Naive B cell (primary cell): ENCODE data around the gene TNXB. TPM values are rescaled to one million over a fixed set of nuclear protein-coding genes. Genes with fewer than 3 reads are reported as not detected.
"Not testable (repeated sequence)": the region's sequence is repeated elsewhere in the genome, so short reads cannot be mapped to it uniquely, and the experiment has no call there.

Experiments
- ATAC-seq, 2 donors: fragments of 150-1000 bp; cut with Tn5 transposase; 2 replicates each; pipeline ENCODE4 v1.10.0; 2021; ENCODE audit warnings: low read depth in 2 of 2, mild to moderate bottlenecking in 2 of 2, moderate library complexity in 2 of 2
- DNase-seq: peaks from one replicate; pipeline ENCODE4 v3.0.0; 2022
- H3K27ac Mint-ChIP-seq, 6 donors: one replicate each; pipeline ENCODE4 v1.8.0; 2020 to 2022; ENCODE audit warnings: mild to moderate bottlenecking in 6 of 6, mixed read lengths in 6 of 6, moderate library complexity in 5 of 6, inconsistent platforms in 2 of 6
- H3K27me3 Mint-ChIP-seq, 3 donors: one replicate each; pipeline ENCODE4 v1.8.0; 2021 to 2022; ENCODE audit warnings: mixed read lengths in 3 of 3, mild to moderate bottlenecking in 1 of 3
- H3K36me3 Mint-ChIP-seq, 2 donors: one replicate each; pipeline ENCODE4 v1.8.0; 2020 to 2022; ENCODE audit warnings: mixed read lengths in 2 of 2, inconsistent platforms in 1 of 2, mild to moderate bottlenecking in 1 of 2
- H3K4me1 Mint-ChIP-seq, 3 donors: one replicate each; pipeline ENCODE4 v1.8.0; 2020 to 2022; ENCODE audit warnings: mixed read lengths in 3 of 3, inconsistent platforms in 1 of 3, mild to moderate bottlenecking in 1 of 3, moderate library complexity in 1 of 3
- H3K4me3 Mint-ChIP-seq, 8 donors: one replicate each; pipeline ENCODE4 v1.8.0; 2020 to 2022; ENCODE audit warnings: mild to moderate bottlenecking in 8 of 8, mixed read lengths in 8 of 8, moderate library complexity in 8 of 8, inconsistent platforms in 2 of 8
- H3K9me3 Mint-ChIP-seq, 7 donors: one replicate each; pipeline ENCODE4 v1.8.0; 2020 to 2022; ENCODE audit warnings: mixed read lengths in 7 of 7, mild to moderate bottlenecking in 5 of 7, inconsistent platforms in 2 of 7, moderate library complexity in 1 of 7
- polyA plus RNA-seq, 6 donors: library from polyadenylated mRNA; unstranded; fragments of 300-500 nt; fragmentation: Illumina TruSeq; gene quantifications; one replicate each; pipeline ENCODE4 v1.2.3, GENCODE V29; 2021; ENCODE audit warnings: low read depth in 6 of 6

The TNXB gene
- polyA plus RNA-seq, 6 donors from 2014 or later, result 0.23 to 0.44 TPM; not detected in 4

- ATAC-seq, result no peak
- no peaks in the 10 kb centered on the region for H3K4me1 Mint-ChIP-seq
- peak overlapping the region in 1 of 6 donors; percentile 70 for H3K27ac Mint-ChIP-seq
- H3K9me3 Mint-ChIP-seq, result no peaks in the 10 kb centered on the region
- peak overlapping the region in 1 of 8 donors; percentile 42 for H3K4me3 Mint-ChIP-seq
- no peak for DNase-seq
- H3K27me3 Mint-ChIP-seq, result peaks cover 4 to 38% (median 20%) of the 10 kb centered on the region in 3 donors
- H3K36me3 Mint-ChIP-seq, result no peaks in the 10 kb centered on the region
Observed at GRCh38 chr6:32069878-32070515, 39.1 kb downstream of the TNXB start.

GRCh38 chr6:32069460-32069859 is 39.7 kb downstream of the TNXB start:
- H3K9me3 Mint-ChIP-seq, result no peaks in the 10 kb centered on the region
- no peaks in the 10 kb centered on the region for H3K4me1 Mint-ChIP-seq
- peaks cover 4 to 33% (median 14%) of the 10 kb centered on the region in 3 donors for H3K27me3 Mint-ChIP-seq
- DNase-seq (no peak), ATAC-seq (no peak)
- H3K36me3 Mint-ChIP-seq, result no peaks in the 10 kb centered on the region
- H3K27ac Mint-ChIP-seq, result peak overlapping the region in 2 of 6 donors; percentile 70 to 75
- H3K4me3 Mint-ChIP-seq, result no peak overlapping the region

GRCh38 chr6:32068867-32069266 is 40.3 kb downstream of the TNXB start:
- ATAC-seq (no peak), DNase-seq (no peak)
- H3K4me3 Mint-ChIP-seq, result no peak overlapping the region
- no peaks in the 10 kb centered on the region for H3K4me1 Mint-ChIP-seq
- H3K36me3 Mint-ChIP-seq, result no peaks in the 10 kb centered on the region
- H3K27me3 Mint-ChIP-seq, result peaks cover 4 to 28% (median 13%) of the 10 kb centered on the region in 3 donors
- no peak overlapping the region for H3K27ac Mint-ChIP-seq
- H3K9me3 Mint-ChIP-seq, result no peaks in the 10 kb centered on the region

GRCh38 chr6:32068315-32068714 is 40.8 kb downstream of the TNXB start:
- H3K27me3 Mint-ChIP-seq, result peaks cover 4 to 27% (median 15%) of the 10 kb centered on the region in 3 donors
- H3K9me3 Mint-ChIP-seq, H3K4me1 Mint-ChIP-seq, H3K36me3 Mint-ChIP-seq, H3K4me3 Mint-ChIP-seq, H3K27ac Mint-ChIP-seq, ATAC-seq, DNase-seq: not testable (repeated sequence)

- not testable (repeated sequence) for H3K4me1 Mint-ChIP-seq, H3K36me3 Mint-ChIP-seq, H3K9me3 Mint-ChIP-seq, ATAC-seq, H3K4me3 Mint-ChIP-seq, H3K27ac Mint-ChIP-seq, DNase-seq
- peaks cover 4 to 21% (median 15%) of the 10 kb centered on the region in 3 donors for H3K27me3 Mint-ChIP-seq
Observed at GRCh38 chr6:32067521-32067920, 41.6 kb downstream of the TNXB start.

- DNase-seq, result no peak
- peaks cover 0 to 8% (median 7%) of the 10 kb centered on the region in 3 donors for H3K27me3 Mint-ChIP-seq
- H3K9me3 Mint-ChIP-seq, result no peaks in the 10 kb centered on the region
- H3K4me3 Mint-ChIP-seq, result no peak overlapping the region
- no peaks in the 10 kb centered on the region for H3K36me3 Mint-ChIP-seq
- H3K27ac Mint-ChIP-seq, result no peak overlapping the region
- no peaks in the 10 kb centered on the region for H3K4me1 Mint-ChIP-seq
- no peak for ATAC-seq
Observed at GRCh38 chr6:32064706-32065105, 44.4 kb downstream of the TNXB start.

- no peaks in the 10 kb centered on the region for H3K36me3 Mint-ChIP-seq
Observed at GRCh38 chr6:32060966-32061655, 48.0 kb downstream of the TNXB start.

GRCh38 chr6:32058511-32058963 is 50.6 kb downstream of the TNXB start:
- Mint-ChIP-seq H3K27ac (peak overlapping the region in 1 of 6 donors; percentile 69), H3K36me3 (no peaks in the 10 kb centered on the region), H3K4me3 (no peak overlapping the region), H3K9me3 (no peaks in the 10 kb centered on the region), H3K4me1 (no peaks in the 10 kb centered on the region), H3K27me3 (peaks cover 12 to 38% (median 31%) of the 10 kb centered on the region in 3 donors)
- ATAC-seq (no peak), DNase-seq (no peak)

More at GRCh38 chr6:32060966-32061655, 48.0 kb downstream of the TNXB start:
- DNase-seq, result no peak
- Mint-ChIP-seq H3K27ac (no peak overlapping the region), H3K27me3 (peaks cover 4 to 25% (median 21%) of the 10 kb centered on the region in 3 donors), H3K4me3 (no peak overlapping the region), H3K4me1 (no peaks in the 10 kb centered on the region), H3K9me3 (no peaks in the 10 kb centered on the region)
- ATAC-seq, result no peak

- Mint-ChIP-seq H3K27me3 (peaks cover 12 to 38% (median 31%) of the 10 kb centered on the region in 3 donors), H3K27ac (peak overlapping the region in 1 of 6 donors; percentile 15), H3K4me1 (no peaks in the 10 kb centered on the region), H3K4me3 (no peak overlapping the region), H3K36me3 (no peaks in the 10 kb centered on the region), H3K9me3 (no peaks in the 10 kb centered on the region)
- DNase-seq, result no peak
- no peak for ATAC-seq
Observed at GRCh38 chr6:32057966-32058365, 51.2 kb downstream of the TNXB start.

- H3K4me3 Mint-ChIP-seq, result no peak overlapping the region
- no peak for ATAC-seq
- no peak for DNase-seq
- H3K4me1 Mint-ChIP-seq, result no peaks in the 10 kb centered on the region
- H3K36me3 Mint-ChIP-seq, result no peaks in the 10 kb centered on the region
- H3K27me3 Mint-ChIP-seq, result peaks cover 12 to 38% (median 31%) of the 10 kb centered on the region in 3 donors
- no peak overlapping the region for H3K27ac Mint-ChIP-seq
- no peaks in the 10 kb centered on the region for H3K9me3 Mint-ChIP-seq
Observed at GRCh38 chr6:32056254-32056653, 52.9 kb downstream of the TNXB start.

- H3K36me3 Mint-ChIP-seq, H3K4me1 Mint-ChIP-seq, H3K27ac Mint-ChIP-seq, H3K9me3 Mint-ChIP-seq, DNase-seq, ATAC-seq, H3K4me3 Mint-ChIP-seq: not testable (repeated sequence)
- H3K27me3 Mint-ChIP-seq, result peaks cover 12 to 38% (median 31%) of the 10 kb centered on the region in 3 donors
Observed at GRCh38 chr6:32055756-32056155, 53.4 kb downstream of the TNXB start.

- DNase-seq, H3K4me1 Mint-ChIP-seq, H3K36me3 Mint-ChIP-seq, H3K9me3 Mint-ChIP-seq, H3K4me3 Mint-ChIP-seq, ATAC-seq, H3K27ac Mint-ChIP-seq: not testable (repeated sequence)
- H3K27me3 Mint-ChIP-seq, result peaks cover 8 to 38% (median 24%) of the 10 kb centered on the region in 3 donors
Observed at GRCh38 chr6:32053314-32053713, 55.8 kb downstream of the TNXB start.

- not testable (repeated sequence) for H3K4me1 Mint-ChIP-seq, H3K9me3 Mint-ChIP-seq, ATAC-seq, H3K36me3 Mint-ChIP-seq, H3K4me3 Mint-ChIP-seq, DNase-seq, H3K27ac Mint-ChIP-seq
- H3K27me3 Mint-ChIP-seq, result peaks cover 8 to 31% (median 19%) of the 10 kb centered on the region in 3 donors
Observed at GRCh38 chr6:32052626-32053025, 56.5 kb downstream of the TNXB start.

- H3K27ac Mint-ChIP-seq, result peak overlapping the region in 1 of 6 donors; percentile 8
Observed at GRCh38 chr6:32050562-32050961, 58.6 kb downstream of the TNXB start.

More at GRCh38 chr6:32050562-32050961, 58.6 kb downstream of the TNXB start:
- no peak for ATAC-seq
- H3K9me3 Mint-ChIP-seq, result no peaks in the 10 kb centered on the region
- H3K27me3 Mint-ChIP-seq, result peaks cover 8 to 16% (median 10%) of the 10 kb centered on the region in 3 donors
- H3K4me3 Mint-ChIP-seq, result no peak overlapping the region
- DNase-seq, result no peak
- H3K36me3 Mint-ChIP-seq, result no peaks in the 10 kb centered on the region
- peaks cover 5 to 7% (median 5%) of the 10 kb centered on the region in 3 donors for H3K4me1 Mint-ChIP-seq
